Activated CD4-positive, alpha-beta T cell treated with anti-CD3 and anti-CD28 coated beads, Interleukin-2, amount 10 ng/mL, durations not matched to agents 7 days and 5 days (primary cell): ENCODE results near the gene HEXIM1. TPM values are rescaled to one million over a fixed set of nuclear protein-coding genes. Genes with fewer than 3 reads are reported as not detected.

ENCODE experiments used
- CTCF ChIA-PET: fragments of 350-600 bp; sonication (Branson Sonifier 250); formaldehyde crosslinking; loops from one replicate; lab custom pipeline; 2021; ENCODE audit warnings: antibody characterized with exemption; lab: Charles Lee
- POLR2A ChIA-PET: fragments of 350-600 bp; sonication (Branson Sonifier 250); formaldehyde crosslinking; loops from one replicate; lab custom pipeline; 2021; ENCODE audit warnings: antibody characterized with exemption; lab: Charles Lee
- DNase-seq: peaks from one replicate; pipeline ENCODE4 v3.0.0-alpha.2; 2020
- H3K27ac Mint-ChIP-seq: one replicate; pipeline ENCODE4 v1.8.0; 2021; ENCODE audit warnings: mild to moderate bottlenecking, moderate library complexity, mixed read lengths
- H3K27me3 Mint-ChIP-seq: one replicate; pipeline ENCODE4 v1.8.0; 2021; ENCODE audit warnings: mixed read lengths
- H3K36me3 Mint-ChIP-seq: one replicate; pipeline ENCODE4 v1.8.0; 2021; ENCODE audit warnings: low read depth, mixed read lengths
- H3K4me1 Mint-ChIP-seq: one replicate; pipeline ENCODE4 v1.8.0; 2021; ENCODE audit warnings: mixed read lengths
- H3K4me3 Mint-ChIP-seq: one replicate; pipeline ENCODE4 v1.8.0; 2021; ENCODE audit warnings: mild to moderate bottlenecking, moderate library complexity, mixed read lengths
- H3K9me3 Mint-ChIP-seq: one replicate; pipeline ENCODE4 v1.8.0; 2021; ENCODE audit warnings: mixed read lengths
- total RNA-seq, 2 experiments: library from RNA; stranded (reverse); gene quantifications; one replicate each; pipeline ENCODE4 v1.2.3, GENCODE V29; 2021

Gene HEXIM1
- total RNA-seq, 2 experiments from 2014 or later: 30.5 TPM

DNA sequence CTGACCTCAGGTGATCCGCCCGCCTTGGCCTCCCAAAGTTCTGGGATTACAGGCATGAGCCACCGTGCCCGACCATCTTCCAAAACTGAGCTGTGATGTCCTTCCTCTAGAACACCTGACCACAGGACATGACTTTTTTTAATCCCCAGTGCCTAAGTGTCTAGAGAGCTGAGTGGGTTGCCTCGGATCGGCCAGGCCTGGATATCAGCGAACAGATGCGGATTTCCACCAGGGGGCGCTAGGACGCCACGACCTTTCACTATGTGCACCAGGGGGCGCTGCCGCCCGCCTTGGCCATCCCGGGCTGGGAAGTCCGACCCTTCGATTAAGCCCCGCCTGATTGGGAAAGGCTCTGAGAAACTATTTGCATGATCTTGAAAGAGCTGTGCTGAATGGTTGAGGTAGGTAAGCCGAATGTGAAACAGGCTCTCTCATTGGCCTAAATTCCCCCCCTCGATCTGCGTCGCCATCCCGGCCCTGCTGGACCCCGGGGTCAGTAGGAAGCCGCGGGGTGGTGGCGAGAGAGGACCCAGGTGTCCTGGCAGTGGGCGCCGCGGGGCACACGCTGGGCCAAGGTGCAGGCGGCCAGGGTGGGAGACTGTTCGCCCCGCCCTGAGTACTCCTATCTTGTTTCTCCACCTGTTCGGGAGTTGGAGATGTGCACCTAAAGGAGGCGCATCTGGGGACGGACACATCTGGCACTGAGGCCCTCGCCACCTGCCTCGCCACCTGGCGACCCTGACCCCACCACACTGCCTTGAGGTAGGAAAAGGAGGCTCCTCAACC is 12.9 kb upstream of the HEXIM1 start, which contains the start of gene ACBD4:
Gene ACBD4, plus strand, starts transcription at position 496 of the 786 bp plus-strand sequence. CDS start 458 bp downstream, outside the sequence.
- H3K4me3 Mint-ChIP-seq: peak within 1 kb of the TSS; percentile 91
- POLR2A ChIA-PET: interaction anchor here (0.9 to 1.1 kb wide), 3 partner anchors 12 to 17 kb away, joined by 3 to 5 read pairs (median 4); partner anchors contain the start of gene HEXIM1
- H3K36me3 Mint-ChIP-seq: no peaks in the 10 kb centered on the region
- CTCF ChIA-PET: interaction anchor here (0.6 to 4.9 kb wide), 97 partner anchors 10 to 1010 kb away, joined by 3 to 203 read pairs (median 7); partner anchors contain the start of genes EFTUD2, FMNL1, HEXIM1 and HEXIM2
- no peaks in the 10 kb centered on the region for H3K9me3 Mint-ChIP-seq
- peak; percentile 98 for DNase-seq
- H3K4me1 Mint-ChIP-seq: peaks cover 17% of the 10 kb centered on the region
- peaks cover 6% of the 10 kb centered on the region for H3K27me3 Mint-ChIP-seq
- H3K27ac Mint-ChIP-seq: peak within 1 kb of the TSS; percentile 86

DNA sequence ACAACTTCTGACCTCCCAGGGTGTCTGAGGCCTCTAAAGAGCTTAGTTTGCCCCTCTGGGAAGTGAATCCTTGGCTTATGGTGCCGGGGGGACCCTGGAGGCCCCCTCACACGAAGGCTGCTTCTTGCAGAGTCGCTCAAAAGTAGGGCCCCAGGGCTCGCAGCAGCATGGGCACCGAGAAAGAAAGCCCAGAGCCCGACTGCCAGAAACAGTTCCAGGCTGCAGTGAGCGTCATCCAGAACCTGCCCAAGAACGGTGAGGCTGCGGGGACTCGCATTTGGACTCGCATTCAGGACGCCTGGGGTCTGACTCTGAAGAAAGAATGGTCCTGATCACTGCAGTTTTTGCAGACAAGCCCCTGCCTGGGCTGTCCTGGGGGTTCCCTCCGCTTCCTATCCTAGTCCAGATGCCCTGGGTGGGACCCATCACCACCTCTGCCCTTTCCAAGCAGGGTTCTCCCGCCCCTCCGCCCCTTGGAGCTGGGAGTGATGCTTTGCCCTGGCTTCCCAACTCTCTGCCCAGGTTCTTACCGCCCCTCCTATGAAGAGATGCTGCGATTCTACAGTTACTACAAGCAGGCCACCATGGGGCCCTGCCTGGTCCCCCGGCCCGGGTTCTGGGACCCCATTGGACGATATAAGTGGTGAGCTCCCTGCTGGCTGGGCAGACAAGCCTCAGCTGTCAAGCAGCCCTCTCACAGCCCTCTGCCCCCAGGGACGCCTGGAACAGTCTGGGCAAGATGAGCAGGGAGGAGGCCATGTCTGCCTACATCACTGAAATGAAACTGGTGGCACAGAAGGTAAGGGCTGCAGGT is 12.1 kb upstream of the HEXIM1 start:
- Mint-ChIP-seq H3K27me3 (peaks cover 1% of the 10 kb centered on the region), H3K27ac (peak overlapping the region; percentile 86), H3K4me1 (peaks cover 21% of the 10 kb centered on the region), H3K4me3 (peak overlapping the region; percentile 91), H3K9me3 (no peaks in the 10 kb centered on the region), H3K36me3 (peaks cover 4% of the 10 kb centered on the region)
- ChIA-PET CTCF (interaction anchor here (0.6 to 4.9 kb wide), 90 partner anchors 9 to 1009 kb away, joined by 3 to 203 read pairs (median 7); partner anchors contain the start of genes EFTUD2, FMNL1, HEXIM1 and HEXIM2), POLR2A (interaction anchor here (0.9 to 1.1 kb wide), 3 partner anchors 11 to 16 kb away, joined by 3 to 5 read pairs (median 4); partner anchors contain the start of gene HEXIM1)
- no peak for DNase-seq

DNA sequence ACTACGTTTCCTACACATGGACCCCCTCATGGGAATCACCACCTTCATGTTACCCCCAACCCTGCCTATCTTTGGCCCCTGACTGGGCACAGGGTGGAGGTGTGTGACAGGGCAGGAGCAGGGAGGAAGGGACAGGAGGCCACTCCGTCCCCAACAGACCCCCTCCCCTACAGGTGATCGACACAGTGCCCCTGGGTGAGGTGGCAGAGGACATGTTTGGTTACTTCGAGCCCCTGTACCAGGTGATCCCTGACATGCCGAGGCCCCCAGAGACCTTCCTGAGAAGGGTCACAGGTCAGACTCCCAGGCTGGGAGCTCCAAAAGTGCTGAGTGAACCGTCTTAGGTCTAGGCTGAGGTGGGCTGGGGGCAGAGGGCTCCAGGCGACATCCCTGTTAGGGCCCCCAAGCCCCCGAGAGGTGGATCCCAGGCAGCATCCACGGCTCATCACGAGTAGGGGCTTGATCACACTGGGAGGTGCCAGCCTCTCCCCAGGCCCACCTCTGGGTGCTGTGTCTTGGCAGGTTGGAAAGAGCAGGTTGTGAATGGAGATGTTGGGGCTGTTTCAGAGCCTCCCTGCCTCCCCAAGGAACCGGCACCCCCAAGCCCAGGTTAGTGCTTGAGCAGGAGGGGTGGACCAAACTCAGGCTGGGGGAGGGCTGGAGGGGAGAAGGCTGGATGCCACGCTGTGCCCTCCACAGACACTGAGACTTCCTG is 11.3 kb upstream of the HEXIM1 start:
- ChIA-PET CTCF (interaction anchor here (2.1 to 4.9 kb wide), 6 partner anchors 12 to 166 kb away, joined by 9 to 203 read pairs (median 30); partner anchors contain the start of gene HEXIM1), POLR2A (no interaction called here)
- Mint-ChIP-seq H3K4me3 (peak overlapping the region; percentile 91), H3K4me1 (peaks cover 27% of the 10 kb centered on the region), H3K27ac (no peak overlapping the region), H3K36me3 (peaks cover 4% of the 10 kb centered on the region), H3K9me3 (no peaks in the 10 kb centered on the region), H3K27me3 (no peaks in the 10 kb centered on the region)
- no peak for DNase-seq

DNA sequence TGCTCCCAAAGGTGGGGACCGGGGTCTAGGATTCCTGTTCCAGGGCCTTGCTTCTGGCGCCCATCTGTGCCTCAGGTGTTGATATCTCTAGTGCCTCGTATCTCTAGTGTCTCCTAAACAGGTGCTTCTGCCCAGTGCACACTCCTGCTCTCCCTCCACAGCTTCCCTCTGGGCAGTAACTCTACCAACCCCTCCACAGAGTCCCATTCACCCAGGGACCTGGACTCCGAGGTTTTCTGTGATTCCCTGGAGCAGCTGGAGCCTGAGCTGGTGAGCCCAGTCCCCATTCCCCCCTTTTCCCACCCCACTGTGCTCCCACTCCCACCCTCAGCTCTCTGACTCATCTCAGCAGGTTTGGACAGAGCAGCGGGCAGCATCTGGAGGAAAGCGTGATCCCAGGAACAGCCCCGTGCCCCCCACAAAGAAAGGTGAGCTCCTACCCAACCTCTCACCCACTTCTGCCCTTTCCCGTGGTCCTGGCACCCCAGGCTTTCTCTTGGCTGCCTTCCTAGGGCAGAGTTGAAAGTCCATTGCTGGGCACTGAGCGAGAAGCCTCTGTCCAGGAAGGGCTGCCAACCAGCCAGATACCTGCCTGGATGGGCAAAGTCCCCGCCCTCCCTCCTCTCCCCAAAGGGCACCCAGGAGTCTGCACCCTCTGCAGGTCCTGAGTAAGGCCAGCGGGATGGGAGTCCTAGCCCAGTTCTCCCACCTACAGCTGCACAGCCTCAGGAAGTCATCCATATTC is 10.5 kb upstream of the HEXIM1 start:
- DNase-seq: no peak
- peaks cover 27% of the 10 kb centered on the region for H3K4me1 Mint-ChIP-seq
- POLR2A ChIA-PET: no interaction called here
- CTCF ChIA-PET: interaction anchor here (2.8 to 4.9 kb wide), 3 partner anchors 15 to 59 kb away, joined by 13 to 203 read pairs (median 105); partner anchors contain the start of gene HEXIM1
- H3K36me3 Mint-ChIP-seq: peaks cover 4% of the 10 kb centered on the region
- peak overlapping the region; percentile 60 for H3K27ac Mint-ChIP-seq
- no peak overlapping the region for H3K4me3 Mint-ChIP-seq
- H3K9me3 Mint-ChIP-seq: no peaks in the 10 kb centered on the region
- no peaks in the 10 kb centered on the region for H3K27me3 Mint-ChIP-seq

DNA sequence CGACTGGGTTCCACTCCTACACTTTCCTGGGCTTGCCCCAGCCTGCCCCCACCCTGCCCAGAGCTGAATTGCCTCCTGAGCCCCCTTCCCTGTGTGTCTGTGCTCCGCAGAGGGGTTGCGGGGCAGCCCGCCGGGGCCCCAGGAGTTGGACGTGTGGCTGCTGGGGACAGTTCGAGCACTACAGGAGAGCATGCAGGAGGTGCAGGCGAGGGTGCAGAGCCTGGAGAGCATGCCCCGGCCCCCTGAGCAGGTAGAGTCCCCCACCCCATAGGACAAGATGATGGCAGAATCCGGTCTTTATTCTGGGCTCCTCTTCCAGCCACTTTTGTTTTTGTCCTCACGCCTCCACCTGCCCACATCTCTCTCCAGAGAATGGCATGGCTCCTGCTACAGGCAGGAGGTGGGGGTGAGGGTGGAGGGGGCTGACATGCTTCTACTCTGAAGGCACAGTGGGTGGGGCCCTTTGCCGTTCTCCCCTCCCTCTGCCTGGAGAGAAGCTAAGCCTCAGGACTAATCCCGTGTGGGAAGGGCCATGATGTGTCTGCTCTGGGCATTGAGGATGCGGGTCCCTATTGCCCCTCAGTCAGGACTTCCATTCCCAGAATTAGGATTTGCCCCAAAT is 9.3 kb upstream of the HEXIM1 start:
- ChIA-PET POLR2A (no interaction called here), CTCF (interaction anchor here (0.6 to 1.4 kb wide), 2 partner anchors 9 to 10 kb away, joined by 4 to 9 read pairs; no protein-coding TSS in a partner anchor)
- no peak overlapping the region for H3K4me3 Mint-ChIP-seq
- peaks cover 4% of the 10 kb centered on the region for H3K36me3 Mint-ChIP-seq
- DNase-seq: no peak
- H3K27ac Mint-ChIP-seq: no peak overlapping the region
- no peaks in the 10 kb centered on the region for H3K9me3 Mint-ChIP-seq
- peaks cover 28% of the 10 kb centered on the region for H3K4me1 Mint-ChIP-seq
- no peaks in the 10 kb centered on the region for H3K27me3 Mint-ChIP-seq

DNA sequence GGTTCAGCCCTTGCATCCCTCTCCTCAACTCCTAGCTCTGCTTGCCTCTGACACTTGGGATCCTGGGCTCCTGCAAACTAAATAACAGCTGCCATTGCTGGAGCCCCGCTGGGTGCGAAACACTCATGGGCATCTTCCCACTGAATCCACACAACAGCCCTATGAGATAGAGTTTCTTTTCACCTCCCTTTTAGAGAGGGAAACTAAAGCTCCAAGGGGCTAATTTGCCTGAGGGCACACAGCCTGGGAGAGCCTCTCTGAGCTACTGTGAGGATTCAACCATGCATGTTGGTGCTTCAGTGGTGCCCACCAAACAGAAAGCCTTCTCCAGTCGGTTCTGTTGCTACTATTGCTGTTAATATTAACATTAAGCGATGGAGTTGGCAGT is 8.7 kb upstream of the HEXIM1 start:
- no peak for DNase-seq
- H3K36me3 Mint-ChIP-seq: peaks cover 4% of the 10 kb centered on the region
- H3K4me1 Mint-ChIP-seq: peaks cover 30% of the 10 kb centered on the region
- H3K9me3 Mint-ChIP-seq: no peaks in the 10 kb centered on the region
- H3K27me3 Mint-ChIP-seq: no peaks in the 10 kb centered on the region
- H3K27ac Mint-ChIP-seq: no peak overlapping the region
- ChIA-PET POLR2A (no interaction called here), CTCF (interaction anchor here (1.4 kb wide), 1 partner anchor 10 kb away, joined by 9 read pairs; no protein-coding TSS in a partner anchor)
- H3K4me3 Mint-ChIP-seq: no peak overlapping the region

DNA sequence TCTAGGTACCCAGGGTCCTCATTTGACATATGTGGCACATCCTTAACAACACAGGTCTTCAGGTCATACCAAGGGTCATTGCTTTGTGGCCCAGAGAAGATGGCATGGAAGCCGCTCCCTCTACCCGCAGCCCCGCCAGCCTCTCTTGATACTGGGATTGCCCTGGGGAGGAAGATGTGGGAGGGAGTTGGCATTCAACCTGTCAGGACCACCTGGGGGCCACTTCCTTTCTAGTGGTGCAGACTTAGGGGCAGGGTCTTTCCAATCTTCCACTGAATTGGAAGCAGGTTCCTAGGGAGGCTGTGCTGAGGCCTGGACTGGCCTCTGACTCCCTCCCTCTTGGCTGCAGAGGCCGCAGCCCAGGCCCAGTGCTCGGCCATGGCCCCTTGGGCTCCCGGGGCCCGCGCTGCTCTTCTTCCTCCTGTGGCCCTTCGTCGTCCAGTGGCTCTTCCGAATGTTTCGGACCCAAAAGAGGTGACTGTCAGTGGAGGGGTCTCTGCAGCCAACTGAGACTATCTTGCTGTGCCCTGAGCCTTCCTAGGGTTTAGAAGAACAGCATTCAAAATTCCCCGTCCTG is 5.1 kb upstream of the HEXIM1 start:
- Mint-ChIP-seq H3K4me3 (peak overlapping the region; percentile 19), H3K27me3 (no peaks in the 10 kb centered on the region), H3K4me1 (peaks cover 44% of the 10 kb centered on the region), H3K36me3 (peaks cover 6% of the 10 kb centered on the region), H3K27ac (peak overlapping the region; percentile 64), H3K9me3 (no peaks in the 10 kb centered on the region)
- POLR2A ChIA-PET: no interaction called here
- DNase-seq: no peak
- CTCF ChIA-PET: interaction anchor here (0.6 to 3.8 kb wide), 4 partner anchors 8 to 494 kb away, joined by 3 to 65 read pairs (median 8); partner anchors contain the start of gene ACBD4

DNA sequence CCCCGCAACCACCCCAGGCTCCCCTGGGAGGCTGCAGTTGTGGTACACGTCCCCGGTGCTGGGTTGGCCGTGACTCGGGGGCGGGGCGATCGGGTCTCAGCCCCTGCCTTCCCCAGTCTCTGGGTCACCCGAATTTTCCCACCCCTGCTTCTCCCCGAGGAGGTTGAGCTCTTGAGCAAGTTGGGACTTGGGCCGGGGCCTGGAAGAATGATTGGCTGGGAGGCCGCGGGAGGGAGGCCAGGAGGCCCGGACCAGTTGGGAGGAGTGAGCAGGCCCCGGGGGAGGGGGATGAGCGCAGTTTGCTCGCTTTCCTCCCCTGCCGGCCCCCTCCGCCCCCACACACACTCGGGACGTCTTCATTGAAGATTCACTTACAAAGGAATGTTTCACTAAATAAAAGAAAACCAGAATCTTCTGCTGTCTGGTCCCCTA is 4.5 kb upstream of the HEXIM1 start:
- H3K9me3 Mint-ChIP-seq: no peaks in the 10 kb centered on the region

DNA sequence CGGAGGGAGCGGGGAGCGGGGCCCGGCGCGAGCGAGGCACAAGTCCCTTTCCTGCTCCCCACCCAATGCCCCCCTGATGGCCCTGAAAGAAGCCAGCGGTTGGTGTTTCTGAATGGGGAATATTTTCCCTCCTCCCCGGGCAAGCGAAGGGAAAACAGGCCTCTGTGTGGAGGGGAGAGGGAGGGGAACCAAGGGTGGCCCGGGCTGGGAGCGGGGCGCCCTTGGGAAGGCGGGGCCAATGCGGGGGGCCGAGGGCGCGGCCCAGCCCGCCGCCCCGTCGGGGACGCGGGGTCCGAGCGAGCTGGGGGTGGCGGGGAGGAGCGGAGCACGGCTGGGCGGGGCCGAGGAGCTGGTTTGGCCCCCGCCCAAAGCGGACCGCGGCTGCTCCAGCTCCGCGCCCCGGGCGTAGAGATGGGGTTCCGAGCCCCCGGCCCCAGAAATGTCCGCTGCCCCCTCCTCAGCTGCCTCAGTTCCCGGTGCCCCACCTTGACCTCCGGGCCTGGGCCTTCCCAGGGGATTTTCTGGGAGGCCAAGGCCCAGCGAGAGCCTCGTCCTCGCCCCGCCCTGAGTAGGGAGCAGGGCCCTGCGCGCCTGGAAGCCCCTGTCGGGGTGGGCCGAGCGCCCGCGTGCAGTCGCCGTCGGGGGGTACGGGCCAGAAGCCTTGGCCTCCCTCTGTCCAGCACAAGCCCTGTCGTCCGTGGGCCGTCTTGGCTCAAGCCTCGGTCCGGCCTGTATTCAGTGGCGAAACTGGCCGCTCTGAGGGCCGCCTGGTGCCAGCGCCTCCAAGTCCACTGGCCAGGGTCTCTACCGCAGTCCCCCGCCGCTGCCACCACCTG is 3.9 kb upstream of the HEXIM1 start:
- no peaks in the 10 kb centered on the region for H3K27me3 Mint-ChIP-seq
- peak overlapping the region; percentile 64 for H3K27ac Mint-ChIP-seq
- ChIA-PET POLR2A (no interaction called here), CTCF (interaction anchor here (1.1 to 3.8 kb wide), 3 partner anchors 9 to 92 kb away, joined by 3 to 65 read pairs (median 8); partner anchors contain the start of gene ACBD4)
- H3K4me3 Mint-ChIP-seq: no peak overlapping the region
- peaks cover 9% of the 10 kb centered on the region for H3K36me3 Mint-ChIP-seq
- no peak for DNase-seq
- peaks cover 44% of the 10 kb centered on the region for H3K4me1 Mint-ChIP-seq
- H3K9me3 Mint-ChIP-seq: no peaks in the 10 kb centered on the region

More for the DNA sequence above, 4.5 kb upstream of the HEXIM1 start:
- Mint-ChIP-seq H3K36me3 (peaks cover 6% of the 10 kb centered on the region), H3K27ac (peak overlapping the region; percentile 64), H3K4me1 (peaks cover 44% of the 10 kb centered on the region), H3K27me3 (no peaks in the 10 kb centered on the region), H3K4me3 (peak overlapping the region; percentile 19)
- POLR2A ChIA-PET: no interaction called here
- no peak for DNase-seq
- CTCF ChIA-PET: interaction anchor here (1.8 to 3.8 kb wide), 2 partner anchors 8 to 54 kb away, joined by 8 to 65 read pairs; partner anchors contain the start of gene ACBD4

DNA sequence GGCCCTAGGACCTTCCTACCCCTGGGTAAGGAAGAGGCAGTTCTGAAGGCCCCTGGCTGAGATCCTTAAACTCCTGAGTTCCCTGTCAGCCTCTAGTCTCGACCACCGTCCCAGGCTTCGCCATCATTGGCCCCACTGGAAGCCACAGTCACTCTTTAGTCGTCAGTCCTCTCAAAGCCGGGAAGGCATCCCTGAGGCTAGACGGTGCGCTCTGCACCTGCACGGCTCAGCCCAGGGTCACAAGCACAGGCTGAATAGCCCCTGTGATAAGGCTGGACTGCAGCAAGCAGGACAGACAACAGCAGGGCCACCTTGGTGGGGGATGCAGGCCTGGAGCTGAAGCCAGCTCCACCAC is 3.3 kb upstream of the HEXIM1 start:
- no peak for DNase-seq
- peak overlapping the region; percentile 52 for H3K27ac Mint-ChIP-seq
- no peaks in the 10 kb centered on the region for H3K9me3 Mint-ChIP-seq
- H3K27me3 Mint-ChIP-seq: no peaks in the 10 kb centered on the region
- no peak overlapping the region for H3K4me3 Mint-ChIP-seq
- peaks cover 48% of the 10 kb centered on the region for H3K4me1 Mint-ChIP-seq
- CTCF ChIA-PET: interaction anchor here (1.1 to 3.8 kb wide), 3 partner anchors 10 to 91 kb away, joined by 3 to 65 read pairs (median 8); partner anchors contain the start of gene ACBD4
- POLR2A ChIA-PET: no interaction called here
- peaks cover 15% of the 10 kb centered on the region for H3K36me3 Mint-ChIP-seq
